HG03025 (cell line): ENCODE data around the gene MRGPRE.

Experiments
- ATAC-seq: cut with Tn5 transposase; IDR thresholded peaks from one replicate; pipeline ENCODE4 v1.9.1; 2021; ENCODE audit warnings: mild to moderate bottlenecking, moderate library complexity; ENCODE audit not compliant: unreplicated experiment, low FRiP score

MRGPRE gene

GRCh38 chr11:3198815-3199214, 33.4 kb downstream of the MRGPRE start:
- no peak for ATAC-seq

DNA sequence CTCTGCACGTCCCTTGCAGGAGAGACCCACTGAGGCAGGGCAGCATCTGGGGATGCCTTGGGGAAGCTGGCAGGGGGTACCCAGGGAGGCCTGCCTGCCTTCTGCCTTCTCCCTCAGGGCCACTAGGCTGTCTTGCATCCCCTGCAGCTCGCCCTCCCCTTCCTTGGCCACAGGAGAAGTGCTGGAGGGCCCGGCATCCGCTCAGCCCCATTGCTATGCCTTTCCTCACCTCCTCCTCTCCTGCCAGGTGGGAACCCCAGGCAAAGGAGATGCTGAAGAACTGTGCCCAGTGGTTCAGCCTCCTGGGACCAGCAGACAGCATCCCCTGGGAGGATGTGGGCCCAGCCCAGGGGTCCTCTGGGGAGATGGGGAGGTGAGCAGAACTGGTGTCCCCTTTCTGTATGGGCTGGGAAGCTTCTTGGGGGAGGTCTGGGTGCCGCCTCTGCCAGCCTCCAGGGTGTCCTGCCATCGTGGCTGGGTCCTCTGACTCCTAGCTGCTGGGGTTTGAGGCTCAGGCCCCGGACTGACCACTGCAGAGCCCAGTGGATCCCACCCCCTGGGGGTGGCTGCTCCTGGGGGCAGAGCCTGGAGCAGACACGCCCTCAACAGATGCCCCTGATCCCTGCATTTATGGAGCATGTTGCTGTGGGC, 34.2 kb downstream of the MRGPRE start:
- ATAC-seq = no peak

- ATAC-seq = no peak
These were observed 35.0 kb downstream of the MRGPRE start for GRCh38 chr11:3197044-3197695.

DNA sequence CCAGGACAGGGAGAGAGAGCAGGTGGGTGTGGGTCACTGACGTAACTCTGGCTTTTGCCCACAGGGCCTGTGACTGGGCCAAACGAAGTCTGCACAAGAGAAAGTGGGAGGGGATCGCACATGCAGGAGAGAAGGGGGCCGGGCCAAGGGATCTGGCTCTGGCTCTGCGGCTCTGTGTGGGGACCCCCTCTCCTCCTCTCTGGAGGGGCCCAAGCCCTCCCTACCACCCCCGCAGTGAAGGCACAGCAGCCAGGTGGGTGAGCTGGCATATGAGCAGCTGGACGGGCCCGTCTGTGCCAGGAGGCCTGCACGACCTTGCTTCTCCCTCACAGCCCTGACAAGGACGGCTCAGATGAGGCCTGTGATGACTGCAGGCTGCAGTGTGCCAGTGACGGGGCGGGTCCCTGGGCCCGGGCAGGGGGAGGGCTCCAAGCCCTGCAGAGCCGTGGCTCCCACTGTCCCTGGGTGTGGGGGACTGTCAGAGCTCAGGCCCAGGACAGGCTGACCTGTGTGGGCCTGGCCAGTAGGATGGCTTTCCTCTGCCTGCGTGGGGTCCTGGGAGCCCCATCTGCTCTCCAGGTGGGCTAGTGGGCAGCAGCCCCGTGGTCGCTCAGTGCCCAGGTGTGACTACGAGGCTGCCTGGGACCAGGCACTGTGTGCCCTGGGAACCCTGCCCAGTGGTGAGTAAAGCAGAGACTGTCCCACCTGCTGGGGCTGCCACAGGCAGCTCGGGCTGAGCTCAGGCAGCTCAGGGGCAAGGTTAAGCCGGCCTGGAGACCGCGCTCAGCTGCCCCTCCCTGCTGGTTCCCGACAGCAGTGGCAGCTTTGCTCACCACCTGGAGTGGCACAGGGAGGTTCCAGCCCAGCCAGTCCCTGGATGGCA, 35.8 kb downstream of the MRGPRE start:
- ATAC-seq = no peak

GRCh38 chr11:3195251-3196160, 36.7 kb downstream of the MRGPRE start:
- no peak for ATAC-seq

GRCh38 chr11:3194016-3194816, 38.0 kb downstream of the MRGPRE start:
- ATAC-seq = no peak

DNA sequence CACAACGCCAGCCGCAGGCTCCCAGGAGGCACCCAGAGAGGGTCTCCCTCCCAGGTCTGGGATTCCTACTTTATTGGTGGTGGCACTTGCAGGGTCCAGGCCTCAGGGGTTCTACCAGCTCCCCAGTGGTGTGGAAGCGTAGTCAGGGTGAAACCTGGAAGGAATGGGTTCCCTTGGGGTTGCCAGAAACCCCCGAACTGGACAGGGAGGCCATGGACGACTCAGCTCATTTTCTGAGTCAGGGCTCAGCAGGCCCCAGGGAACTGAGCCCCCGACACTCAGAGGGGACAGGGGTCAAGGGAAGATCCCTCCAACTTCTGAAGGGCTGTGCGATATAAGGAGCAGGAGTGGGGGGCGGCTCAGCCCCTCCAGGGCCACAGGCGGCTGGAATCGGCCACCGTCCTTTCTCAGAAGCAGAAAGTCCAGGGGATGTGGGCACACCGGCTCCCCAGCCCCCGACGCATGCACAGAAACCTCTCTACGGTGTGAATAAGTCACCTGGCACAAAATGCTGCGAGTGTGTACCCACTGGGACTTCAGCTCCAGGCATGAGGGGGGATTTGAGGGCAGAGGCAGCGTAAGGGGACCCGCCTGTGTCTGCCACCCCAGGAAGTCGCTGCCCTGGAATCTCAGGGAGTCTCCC, 38.7 kb downstream of the MRGPRE start:
- ATAC-seq = no peak

GRCh38 chr11:3192511-3193372, 39.5 kb downstream of the MRGPRE start:
- ATAC-seq = no peak

DNA sequence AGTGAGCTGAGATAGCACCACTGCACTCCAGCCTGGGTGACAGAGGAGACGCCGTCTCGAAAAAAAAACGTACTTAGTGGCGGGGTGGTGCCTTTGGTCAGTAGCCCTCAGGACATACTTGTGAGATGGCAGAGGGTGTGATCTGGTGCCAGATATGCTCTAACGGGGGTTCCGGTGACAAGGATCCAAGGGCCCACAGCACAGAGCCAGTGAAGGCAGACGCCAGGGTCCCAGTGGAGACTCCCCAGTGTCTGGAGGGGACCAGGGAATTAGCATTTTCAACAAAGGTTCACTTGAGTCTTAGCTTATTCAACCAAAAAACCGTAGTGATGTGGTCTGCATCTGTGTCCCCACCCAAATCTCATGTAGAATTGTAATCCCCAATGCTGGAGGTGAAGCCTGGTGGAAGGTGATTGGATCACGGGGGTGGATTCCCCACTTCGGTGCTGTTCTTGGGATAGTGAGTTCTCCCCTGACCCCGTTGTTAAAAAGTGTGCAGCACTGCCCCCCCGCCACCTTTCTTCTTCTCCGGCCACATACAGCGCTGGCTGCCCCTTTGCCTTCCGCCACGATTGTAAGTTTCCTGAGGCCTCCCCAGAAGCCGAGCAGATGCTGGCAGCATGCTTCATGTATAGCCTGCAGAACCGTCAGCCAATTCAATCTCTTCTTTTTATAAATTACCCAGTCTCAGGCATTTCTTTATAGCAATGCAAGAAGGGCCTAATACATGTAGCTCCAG, 40.5 kb downstream of the MRGPRE start:
- no peak for ATAC-seq

DNA sequence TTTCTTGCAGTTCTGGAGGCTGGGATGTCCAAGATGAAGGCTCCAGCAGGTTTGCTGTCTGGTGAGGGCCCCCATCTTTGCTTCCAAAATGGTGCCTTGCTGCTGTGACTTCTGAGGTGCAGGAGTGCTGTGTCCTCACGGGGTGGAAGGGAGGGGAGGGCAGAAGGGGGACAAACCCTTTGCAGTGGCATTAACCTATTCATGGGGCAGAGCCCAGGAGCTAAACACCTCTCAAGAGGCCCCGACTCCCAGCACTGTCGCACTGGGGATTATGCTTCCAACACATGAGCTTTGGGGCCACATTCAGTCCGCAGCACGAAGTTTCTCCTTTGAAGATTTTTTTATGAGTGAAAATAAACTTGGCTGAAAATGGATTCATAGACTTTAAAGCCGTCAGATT, 41.6 kb downstream of the MRGPRE start:
- ATAC-seq = no peak

DNA sequence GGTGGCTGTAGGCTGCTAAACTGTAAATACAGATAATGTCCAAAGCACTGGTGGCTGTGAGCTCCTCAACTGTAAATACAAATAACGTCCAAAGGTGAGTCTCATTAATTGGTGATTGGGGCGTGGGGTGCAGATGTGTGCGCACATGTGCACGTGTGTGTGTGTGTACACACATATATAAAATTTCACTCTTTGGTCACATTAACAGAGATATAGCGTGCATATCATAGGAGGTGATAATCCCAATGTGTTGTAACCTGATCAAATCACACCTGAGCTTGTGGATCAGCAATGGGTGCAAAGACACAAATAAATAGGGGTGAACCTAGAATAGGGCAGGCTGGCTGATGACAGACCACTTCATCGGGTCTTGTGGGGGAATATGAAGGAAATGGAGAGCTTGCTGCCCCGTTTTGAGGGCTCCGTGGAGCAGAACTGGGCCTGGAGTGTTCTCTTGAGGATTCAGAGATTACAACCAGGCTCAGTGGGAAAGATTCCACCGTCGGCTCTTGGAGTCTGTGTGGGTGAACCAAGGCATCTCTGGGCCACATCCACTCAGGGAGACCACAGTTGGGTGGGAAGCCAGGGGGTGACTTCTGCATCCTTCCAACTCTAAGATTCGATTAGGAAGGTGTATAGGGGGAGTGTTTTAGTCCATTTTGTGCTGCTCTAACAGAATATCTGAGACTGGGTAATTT, 42.2 kb downstream of the MRGPRE start:
- no peak for ATAC-seq

DNA sequence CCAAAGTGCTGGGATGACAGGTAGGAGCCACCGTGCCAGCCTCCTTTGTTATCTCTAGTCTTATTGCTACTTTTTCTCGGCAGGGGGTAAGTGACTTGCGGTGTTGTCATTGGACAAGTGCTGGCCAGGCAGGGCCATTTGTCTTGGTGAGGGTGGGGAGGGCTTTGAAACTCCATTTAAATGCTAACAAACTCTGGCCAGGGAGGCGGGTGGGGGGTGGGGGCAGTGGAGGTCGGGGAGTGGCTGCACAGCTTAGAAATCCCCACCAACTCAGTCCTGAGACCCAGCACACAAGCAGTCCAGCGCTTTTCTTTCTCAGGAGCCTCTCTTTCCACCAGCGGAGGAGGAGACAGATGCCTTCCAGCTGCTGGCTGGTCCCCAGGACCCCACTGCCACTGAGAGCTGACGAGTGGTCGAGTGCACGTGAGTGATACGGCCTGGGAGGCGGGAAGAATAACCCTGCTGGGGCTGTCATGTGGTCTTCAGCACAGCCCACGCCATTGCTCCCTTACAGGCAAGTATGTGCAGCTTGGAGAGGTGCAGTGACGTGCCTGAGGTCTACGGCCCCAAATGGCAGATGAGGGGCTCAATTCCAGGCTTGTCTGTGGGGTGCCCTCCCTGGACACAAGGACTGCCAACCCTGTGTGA, 42.9 kb downstream of the MRGPRE start:
- ATAC-seq = no peak

DNA sequence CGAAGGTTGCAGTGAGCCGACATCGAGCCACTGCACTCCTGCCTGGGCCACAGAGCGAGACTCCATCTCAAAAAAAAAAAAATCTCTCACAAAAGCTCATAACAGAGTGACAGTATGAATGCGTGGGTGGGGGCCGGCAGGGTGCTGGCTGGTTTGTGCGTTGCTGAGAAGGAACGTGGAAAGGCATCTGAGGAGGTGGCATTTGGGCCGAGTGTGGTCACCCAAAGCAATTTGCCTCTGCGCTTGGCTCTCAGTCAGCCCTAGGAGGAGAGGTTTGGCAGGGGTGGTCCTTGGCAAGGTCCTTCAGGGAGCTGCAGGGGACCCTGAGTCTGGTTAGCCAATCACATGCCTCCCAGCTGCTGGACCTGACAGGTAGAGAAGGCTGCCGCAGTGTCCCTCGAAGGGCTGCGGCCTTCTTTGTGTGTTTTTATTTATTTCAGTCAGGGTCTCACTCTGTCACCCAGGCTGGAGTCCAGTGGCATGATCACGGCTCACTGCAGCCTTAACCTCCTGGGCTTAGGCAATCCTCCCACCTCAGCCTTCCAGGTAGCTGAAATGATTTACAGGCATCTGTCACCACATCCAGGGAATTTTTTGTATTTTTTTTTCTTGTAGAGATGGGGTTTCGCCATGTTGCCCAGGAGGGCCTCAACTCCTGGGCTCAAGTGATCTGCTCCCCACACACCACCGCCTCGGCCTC, 43.6 kb downstream of the MRGPRE start:
- no peak for ATAC-seq

DNA sequence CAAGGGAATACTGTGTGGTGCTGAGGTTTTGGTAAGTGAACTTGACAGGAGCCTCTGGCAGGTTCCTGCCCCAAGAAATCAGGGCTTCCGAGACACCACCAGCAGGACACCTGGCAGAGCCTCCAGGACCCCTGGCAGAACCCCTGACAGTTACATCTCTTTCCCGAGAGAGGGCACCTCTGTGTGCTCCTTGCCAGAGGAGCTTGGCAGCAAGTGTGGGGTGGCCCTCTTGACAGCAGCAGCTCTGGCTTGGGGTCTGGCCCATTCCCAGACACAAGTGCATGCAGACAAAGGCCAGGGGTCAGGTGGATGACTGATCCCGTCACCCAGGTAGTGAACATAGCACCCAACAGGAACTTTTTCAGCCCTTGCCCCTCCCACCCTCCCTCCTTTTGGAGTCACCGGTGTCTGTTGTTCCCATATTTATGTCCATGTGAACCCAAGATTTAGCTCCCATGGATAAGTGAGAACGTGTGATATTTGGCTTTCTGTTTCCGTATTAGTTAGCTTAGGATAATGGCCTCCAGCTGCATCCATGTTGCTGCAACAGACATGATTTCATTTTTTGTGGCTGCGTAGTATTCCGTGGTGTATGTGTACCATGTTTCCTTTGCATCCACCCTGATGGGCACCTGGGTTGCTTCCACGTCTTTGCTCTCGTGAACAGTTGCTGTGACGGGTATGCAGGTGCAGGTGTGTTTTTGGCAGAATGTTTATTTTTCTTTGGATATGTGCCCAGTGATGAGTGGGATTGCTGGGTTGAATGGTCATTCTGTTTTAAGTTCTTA, 45.9 kb downstream of the MRGPRE start:
- no peak for ATAC-seq

DNA sequence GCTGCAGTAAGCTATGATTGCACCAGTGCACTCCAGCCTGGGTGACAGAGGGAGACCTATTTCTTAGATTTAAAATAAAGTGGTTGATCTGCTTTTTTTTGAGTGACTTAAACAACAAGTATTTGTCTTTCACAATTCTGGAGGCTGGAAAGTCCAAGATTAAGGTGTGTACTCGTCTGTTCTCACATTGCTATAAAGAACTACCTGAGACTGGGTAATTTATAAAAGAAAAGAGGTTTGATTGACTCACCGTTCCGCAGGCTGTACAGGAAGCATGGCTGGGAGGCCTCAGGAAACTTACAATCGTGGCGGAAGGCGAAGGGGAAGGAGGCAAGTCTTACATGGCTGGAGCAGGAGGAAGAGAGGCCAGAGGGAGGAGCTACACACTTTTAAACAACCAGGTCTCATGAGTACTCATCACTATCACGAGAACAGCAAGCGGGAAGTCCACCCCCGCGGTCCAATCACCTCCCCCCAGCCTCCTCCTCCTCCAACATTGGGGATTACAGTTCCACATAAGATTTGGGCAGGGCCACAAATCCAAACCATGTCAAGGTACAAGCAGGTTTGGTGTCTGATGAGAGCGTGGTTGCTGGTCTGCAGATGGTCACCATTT, 47.4 kb downstream of the MRGPRE start:
- no peak for ATAC-seq
